GM21717 (cell line): ENCODE measurements around the gene CCDC85C.

ENCODE experiments used
- ATAC-seq: cut with Tn5 transposase; IDR thresholded peaks from one replicate; pipeline ENCODE4 v1.9.1; 2021; ENCODE audit warnings: mild to moderate bottlenecking, moderate library complexity; ENCODE audit not compliant: unreplicated experiment

The CCDC85C gene

DNA sequence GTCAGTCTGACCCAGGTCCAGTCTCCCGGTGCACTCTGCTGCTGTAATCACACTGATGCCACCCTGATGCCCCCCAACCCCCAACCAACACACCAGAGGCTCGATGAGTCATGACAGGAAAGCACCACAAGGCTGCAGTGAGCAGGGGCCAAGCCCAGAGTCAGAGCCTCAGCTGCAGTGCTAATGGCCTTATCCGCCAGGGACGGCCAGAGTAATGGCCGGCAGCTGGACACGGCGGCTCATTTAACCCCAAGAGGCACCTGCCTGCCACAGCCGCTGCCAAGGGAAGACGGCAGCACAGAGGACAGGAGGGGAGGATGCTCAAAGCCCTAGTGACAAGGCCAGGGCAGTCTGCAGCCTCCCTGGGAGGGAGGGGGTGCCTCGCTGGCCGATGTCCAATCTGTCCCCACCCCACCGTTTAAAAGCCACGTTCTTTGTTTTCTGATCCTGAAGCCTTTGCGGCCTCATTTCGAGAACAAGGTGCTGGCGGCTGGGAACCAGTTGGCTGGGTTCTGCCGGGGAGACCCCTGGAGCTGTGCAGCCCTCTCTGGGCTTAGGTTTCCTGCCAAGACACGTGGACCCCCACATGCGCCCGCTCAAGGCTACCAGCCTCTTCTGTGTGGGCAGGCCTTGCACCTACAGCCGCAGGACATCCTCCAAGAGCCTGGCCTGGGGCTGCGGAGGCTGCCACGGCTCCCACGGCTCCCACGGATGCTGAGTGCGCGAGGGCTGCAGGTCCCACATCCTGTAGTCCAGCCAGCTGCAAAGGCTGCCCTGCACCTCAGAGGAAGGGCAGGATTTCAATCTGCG, 13.1 kb downstream of the CCDC85C start:
- ATAC-seq = no peak

DNA sequence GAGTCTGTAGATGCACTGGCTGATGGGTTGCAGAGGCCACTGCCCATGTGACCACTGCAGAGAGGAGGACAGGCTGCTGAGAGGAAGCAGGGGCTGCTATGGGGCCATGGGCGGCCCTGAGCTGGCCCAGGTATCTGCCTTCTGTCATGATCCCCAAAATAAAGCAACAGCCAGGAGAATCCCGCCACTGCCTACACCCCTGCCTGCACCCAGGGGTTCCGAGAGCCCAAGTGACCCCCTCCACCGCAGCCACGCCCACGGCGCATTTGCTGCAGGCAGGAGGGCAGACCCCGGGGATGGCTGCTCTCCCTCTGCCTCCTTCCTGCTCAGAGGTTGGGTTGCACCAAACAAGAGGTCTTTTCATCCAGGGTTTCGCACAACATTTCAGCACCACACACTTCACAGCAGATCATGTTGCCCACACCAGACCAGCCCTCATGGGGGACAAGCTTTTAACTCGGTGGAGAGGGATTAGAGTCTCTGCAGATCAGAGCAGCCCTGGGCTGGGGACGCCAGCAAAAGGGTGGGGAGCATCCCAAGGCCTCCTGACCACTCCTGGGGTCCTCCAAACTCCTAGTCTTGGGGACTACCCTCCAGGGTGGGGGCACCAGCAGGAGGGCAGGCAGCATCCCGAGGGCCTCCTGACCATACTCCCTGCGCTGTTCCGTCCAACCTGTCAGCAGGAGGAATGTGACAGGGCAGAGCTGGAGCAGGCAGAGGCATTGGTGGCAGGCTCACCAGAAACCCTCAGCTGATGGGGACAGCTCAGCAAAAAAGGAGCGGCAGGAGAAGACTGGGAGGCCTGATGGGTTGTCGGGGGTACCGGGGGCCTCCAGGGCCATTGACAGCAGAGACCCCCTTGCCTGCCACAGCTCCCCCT, 14.1 kb downstream of the CCDC85C start:
- ATAC-seq = no peak

DNA sequence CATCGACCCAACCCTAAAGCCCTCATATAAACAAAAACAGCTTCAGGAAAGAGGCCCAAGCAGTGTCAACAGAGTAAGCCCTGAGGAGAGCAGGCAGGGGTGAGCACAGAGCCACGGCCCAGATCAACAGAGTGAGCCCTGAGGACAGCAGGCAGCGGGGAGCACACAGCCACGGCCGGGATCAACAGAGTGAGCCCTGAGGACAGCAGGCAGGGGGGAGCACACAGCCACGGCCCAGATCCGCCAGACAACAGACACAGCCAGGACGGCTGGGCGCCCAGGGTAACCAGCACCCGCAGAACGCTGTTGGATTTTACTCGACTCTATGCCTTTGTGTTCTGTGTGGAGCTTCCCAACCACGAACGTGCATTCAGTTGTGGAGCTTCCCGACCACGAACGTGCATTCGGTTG, 15.0 kb downstream of the CCDC85C start:
- no peak for ATAC-seq

DNA sequence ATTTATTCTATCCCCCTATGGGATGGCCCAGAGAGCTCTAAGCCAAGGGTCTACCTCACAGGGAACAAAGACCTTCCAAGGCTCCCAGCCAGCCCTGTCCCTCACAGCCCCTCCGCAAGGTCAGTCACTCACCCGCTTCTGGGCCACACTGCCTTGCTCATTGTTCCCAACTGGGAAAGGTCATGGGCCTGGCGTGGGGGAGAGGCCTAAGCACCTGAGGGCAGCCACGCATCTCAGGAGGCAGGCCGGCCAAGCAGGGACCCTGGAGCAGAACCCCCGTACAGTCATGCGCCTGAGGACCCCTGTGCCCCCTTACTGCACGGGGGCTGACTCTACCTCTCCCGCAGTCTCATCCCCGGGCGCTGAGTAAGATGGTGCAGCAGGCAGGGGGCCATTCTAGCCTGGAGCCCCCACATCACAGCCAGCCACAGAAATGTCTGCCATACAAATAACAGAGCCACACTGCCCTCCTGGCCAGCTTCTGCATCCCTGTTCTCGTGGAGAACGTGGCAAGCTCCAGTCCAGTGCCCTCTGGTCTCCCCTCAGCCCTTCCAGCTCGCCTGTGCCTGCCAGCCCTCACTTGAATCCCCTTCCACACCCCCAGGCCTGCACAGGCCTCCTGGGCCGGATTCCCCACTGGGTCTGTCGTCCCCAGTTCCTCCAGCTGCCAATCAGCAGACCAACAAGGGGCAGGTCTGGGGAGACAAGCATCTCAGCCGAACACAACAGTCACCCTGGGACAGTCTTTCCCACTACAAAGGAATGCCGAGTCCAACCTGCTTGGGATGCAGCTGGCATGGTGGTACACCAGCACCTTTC, 16.3 kb downstream of the CCDC85C start:
- no peak for ATAC-seq

GRCh38 chr14:99586761-99587459, 17.1 kb downstream of the CCDC85C start:
- no peak for ATAC-seq

GRCh38 chr14:99586054-99586760, 17.8 kb downstream of the CCDC85C start:
- no peak for ATAC-seq

GRCh38 chr14:99584823-99585222, 19.2 kb downstream of the CCDC85C start:
- no peak for ATAC-seq

GRCh38 chr14:99581938-99582337, 22.1 kb downstream of the CCDC85C start:
- no peak for ATAC-seq

DNA sequence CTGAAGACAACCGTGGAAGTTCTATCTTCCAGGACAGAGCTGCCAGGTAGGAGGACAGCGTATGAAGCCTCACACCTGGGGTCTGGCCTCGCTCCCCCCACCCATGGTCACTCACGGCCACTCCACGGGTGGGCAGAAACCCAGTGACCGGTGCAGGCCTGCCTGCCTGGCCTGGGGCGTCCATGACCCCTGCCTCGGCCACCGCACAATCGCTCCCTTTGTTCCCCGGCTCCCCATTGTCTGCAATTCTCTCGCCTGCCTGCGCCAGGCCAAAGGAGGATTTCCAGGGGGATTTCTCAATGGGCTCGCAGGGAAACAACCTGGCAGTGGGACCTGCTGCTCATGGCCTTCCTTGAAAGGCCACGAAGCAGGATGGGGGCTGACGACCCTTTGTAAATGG, 22.6 kb downstream of the CCDC85C start:
- no peak for ATAC-seq

- no peak for ATAC-seq
Observed at GRCh38 chr14:99579903-99580571, 24.0 kb downstream of the CCDC85C start.

GRCh38 chr14:99579120-99579836, 24.7 kb downstream of the CCDC85C start:
- no peak for ATAC-seq

- ATAC-seq = no peak
Observed at GRCh38 chr14:99578541-99579101, 25.4 kb downstream of the CCDC85C start.

DNA sequence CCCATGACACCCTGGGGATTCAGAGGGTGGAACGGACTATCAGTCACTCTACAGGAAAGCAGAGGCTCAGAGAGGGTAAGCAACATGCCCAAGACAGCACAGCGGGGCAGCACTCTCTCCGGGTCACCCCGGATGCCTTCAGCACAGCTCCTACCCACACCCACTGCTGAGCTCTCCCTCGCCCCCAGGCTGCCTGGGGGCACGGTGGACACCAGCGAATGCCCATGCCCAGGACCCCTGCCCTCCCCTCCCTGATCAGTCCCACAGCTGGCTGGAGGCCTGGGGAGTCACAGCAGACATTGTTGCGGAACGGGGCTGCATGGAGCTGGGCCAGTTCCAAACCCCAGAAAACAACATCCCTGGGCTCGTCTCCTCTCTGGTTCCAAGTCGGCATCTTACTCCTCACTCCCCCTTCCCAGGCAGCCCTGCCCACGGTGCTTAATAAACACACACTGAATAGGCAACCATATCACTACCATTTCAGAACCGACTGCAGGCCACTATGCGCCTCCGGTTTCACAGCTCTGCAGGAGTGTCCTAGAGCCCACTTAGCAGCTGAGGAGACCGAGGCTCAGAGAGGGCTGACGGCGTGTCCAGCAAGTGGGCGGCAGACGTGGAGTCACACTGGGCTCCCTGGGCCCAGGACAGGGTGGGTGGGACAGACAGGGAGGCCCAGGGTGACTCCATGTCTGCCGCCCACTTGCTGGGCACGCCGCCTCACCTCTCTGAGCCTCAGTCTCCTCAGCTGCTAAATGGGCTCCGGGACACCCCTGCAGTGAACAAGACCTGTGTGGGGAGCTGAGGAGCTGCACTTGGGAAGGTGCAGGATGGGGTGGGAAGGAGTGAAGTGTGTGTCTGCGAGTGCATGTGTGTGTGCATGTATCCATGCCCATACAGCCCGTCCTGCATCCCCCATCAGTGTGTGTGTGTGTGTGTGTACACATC, 27.0 kb downstream of the CCDC85C start:
- ATAC-seq = no peak

DNA sequence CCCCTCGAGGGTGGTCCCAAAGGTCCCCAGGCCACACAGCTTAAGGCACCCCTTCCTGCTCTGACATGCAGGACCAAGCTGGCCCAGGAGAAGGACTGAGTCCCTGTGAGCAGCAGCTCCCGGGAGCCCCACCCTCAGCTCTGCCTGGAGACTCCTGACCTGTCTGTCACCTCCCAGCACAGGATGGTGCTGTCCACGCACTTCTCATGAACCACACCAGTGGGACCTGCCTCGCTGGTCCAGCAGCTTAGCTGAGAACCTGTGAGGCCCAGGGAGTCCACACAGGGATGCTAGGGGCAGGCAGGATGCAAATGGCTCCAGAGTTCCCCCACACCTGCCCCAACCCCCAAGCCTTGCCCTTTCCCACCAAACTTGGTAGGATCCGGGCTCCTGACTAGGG, 27.7 kb downstream of the CCDC85C start:
- ATAC-seq = no peak

DNA sequence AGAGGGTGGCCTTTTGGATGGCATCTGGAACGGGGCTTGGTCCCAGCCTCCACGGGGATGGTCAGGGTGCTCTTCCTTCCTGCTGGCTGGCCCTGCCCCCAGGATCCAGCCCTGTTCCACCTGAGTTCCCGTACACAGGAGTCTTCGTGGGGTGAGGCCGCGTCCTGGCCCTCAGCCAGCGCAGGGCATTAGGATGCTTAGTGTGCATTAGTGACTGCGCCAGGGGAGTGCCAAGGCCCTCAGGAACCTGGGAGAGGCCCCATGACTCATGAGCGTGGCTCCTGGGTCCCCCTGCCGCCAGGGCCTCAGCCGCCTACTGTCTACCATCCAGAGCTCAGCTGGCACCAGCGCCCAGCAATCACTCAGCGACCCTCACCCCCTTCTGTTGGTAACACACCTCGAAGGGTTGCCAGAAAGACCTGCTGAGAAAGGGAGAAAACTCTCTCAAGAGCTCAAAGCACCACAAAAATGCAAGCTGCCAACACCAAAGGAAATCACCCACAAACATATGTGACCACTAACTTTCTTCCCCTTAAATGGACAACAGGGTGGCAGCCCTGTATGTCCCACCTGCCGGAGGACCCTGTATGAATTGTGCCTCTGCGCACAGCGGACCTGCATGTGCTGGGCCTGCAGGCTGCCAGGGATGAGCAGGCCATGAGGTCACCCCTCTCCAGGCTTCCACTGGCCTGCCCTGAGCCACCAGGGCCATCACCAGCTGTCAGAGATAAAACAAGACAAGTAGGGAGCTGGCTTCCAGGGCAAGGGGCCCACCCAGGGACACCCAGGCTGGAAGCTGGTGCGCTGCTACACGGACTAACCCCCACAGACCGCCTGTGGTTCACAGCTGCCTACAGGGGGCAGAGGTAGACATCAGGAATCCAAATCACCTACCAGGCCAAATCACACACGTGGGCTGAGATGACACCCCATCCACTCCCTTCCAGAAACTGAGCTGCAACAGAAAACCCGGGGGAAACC, 28.7 kb downstream of the CCDC85C start:
- no peak for ATAC-seq
